B cell (primary cell): ENCODE results near the gene B4GALNT1. TPM values are rescaled to one million over a fixed set of nuclear protein-coding genes. Genes with fewer than 3 reads are reported as not detected.

Experiments
- ATAC-seq: fragments of 200-7000 bp; cut with Tn5 transposase; one replicate; pipeline ENCODE4 v1.10.0; 2021; ENCODE audit warnings: low read depth, mild to moderate bottlenecking, moderate number of reproducible peaks, moderate library complexity
- CTCF ChIA-PET: fragments of 350-600 bp; sonication (Branson Sonifier 250); formaldehyde crosslinking; loops from one replicate; lab custom pipeline; 2021; ENCODE audit warnings: antibody characterized with exemption, inconsistent platforms; lab: Charles Lee
- POLR2A ChIA-PET: fragments of 350-600 bp; sonication (Branson Sonifier 250); formaldehyde crosslinking; loops from one replicate; lab custom pipeline; 2021; ENCODE audit warnings: antibody characterized with exemption; lab: Charles Lee
- DNase-seq: peaks from one replicate; pipeline ENCODE4 v3.0.0; 2013
- H2AFZ ChIP-seq: 2 replicates; pipeline ENCODE4 v1.6.1; 2012; ENCODE audit warnings: mild to moderate bottlenecking, low read depth, low read length; ENCODE audit not compliant: insufficient read depth, poor library complexity, severe bottlenecking
- H3K27ac ChIP-seq, 2 donors: 1 replicate in 1 of 2; 2 replicates in 1 of 2; pipeline ENCODE4 v1.5.1; 2012 to 2013; ENCODE audit warnings: low read length in 2 of 2, mild to moderate bottlenecking in 2 of 2, moderate library complexity in 1 of 2
- H3K27me3 ChIP-seq, 4 experiments: fragments of 200-600 bp in 1 of 4; sonication (generic) in 1 of 4; replicated peaks in 1 of 4; 1 replicate in 2 of 4; 2 replicates in 2 of 4; pipeline versions ENCODE4 v1.6.1 to v1.7.0; 2013 to 2016; ENCODE audit warnings: low read length in 3 of 4, mild to moderate bottlenecking in 2 of 4, mixed read lengths in 1 of 4, moderate library complexity in 1 of 4; ENCODE audit not compliant: insufficient read depth in 4 of 4, control insufficient read depth in 3 of 4; ENCODE audit errors: control extremely low read depth in 1 of 4
- H3K36me3 ChIP-seq, 2 experiments: replicated peaks in 1 of 2; 1 replicate in 1 of 2; 2 replicates in 1 of 2; pipeline versions ENCODE4 v1.6.1 to v1.7.1; 2013; ENCODE audit warnings: low read length in 1 of 2; ENCODE audit not compliant: insufficient read depth in 2 of 2, control insufficient read depth in 1 of 2; ENCODE audit errors: control extremely low read depth in 1 of 2, extremely low read depth in 1 of 2
- H3K4me1 ChIP-seq, 2 donors: fragments of 200-600 bp in 1 of 2; sonication (generic) in 1 of 2; 1 replicate in 1 of 2; 2 replicates in 1 of 2; pipeline versions ENCODE4 v1.5.1 to v1.6.1; 2013 to 2017; ENCODE audit warnings: low read length in 2 of 2; ENCODE audit not compliant: control insufficient read depth in 2 of 2, insufficient read depth in 2 of 2
- H3K4me2 ChIP-seq: replicated peaks from 2 replicates; pipeline ENCODE3; 2012; ENCODE audit warnings: mild to moderate bottlenecking, low read depth, low read length; ENCODE audit not compliant: poor library complexity, severe bottlenecking
- H3K4me3 ChIP-seq, 5 experiments: fragments of 200-600 bp in 1 of 5; sonication (generic) in 1 of 5; 1 replicate in 3 of 5; 2 replicates in 2 of 5; pipeline versions ENCODE4 v1.5.1 to v1.7.0; 2011 to 2016; ENCODE audit warnings: low read length in 4 of 5, mild to moderate bottlenecking in 4 of 5, low read depth in 2 of 5, control low read depth in 1 of 5, moderate library complexity in 1 of 5; ENCODE audit not compliant: insufficient read depth in 1 of 5; ENCODE audit errors: control extremely low read depth in 1 of 5, extremely low read depth in 1 of 5
- H3K79me2 ChIP-seq: fragments of 200-600 bp; sonication (generic); one replicate; pipeline ENCODE4 v1.6.0; 2016; ENCODE audit warnings: low read length; ENCODE audit not compliant: control insufficient read depth, insufficient read depth
- H3K9ac ChIP-seq: fragments of 200-600 bp; sonication (generic); 2 replicates; pipeline ENCODE4 v1.6.1; 2017; ENCODE audit warnings: mild to moderate bottlenecking, low read length, moderate library complexity
- H3K9me3 ChIP-seq, 3 donors: one replicate each; pipeline versions ENCODE4 v1.6.1 to v1.7.1; 2013; ENCODE audit warnings: low read length in 2 of 3; ENCODE audit not compliant: control insufficient read depth in 2 of 3, insufficient read depth in 1 of 3; ENCODE audit errors: control extremely low read depth in 1 of 3
- H4K20me1 ChIP-seq: 2 replicates; pipeline ENCODE4 v1.6.0; 2012; ENCODE audit warnings: mild to moderate bottlenecking, low read length; ENCODE audit not compliant: insufficient read depth, control insufficient read depth, poor library complexity, severe bottlenecking
- H3K27ac Mint-ChIP-seq: one replicate; pipeline ENCODE4 v1.8.0; 2021; ENCODE audit warnings: mixed read lengths
- H3K27me3 Mint-ChIP-seq: one replicate; pipeline ENCODE4 v1.8.0; 2021; ENCODE audit warnings: mixed read lengths
- H3K4me1 Mint-ChIP-seq: one replicate; pipeline ENCODE4 v1.8.0; 2021; ENCODE audit warnings: mixed read lengths
- H3K4me3 Mint-ChIP-seq: one replicate; pipeline ENCODE4 v1.8.0; 2021; ENCODE audit warnings: mixed read lengths
- H3K9me3 Mint-ChIP-seq: one replicate; pipeline ENCODE4 v1.8.0; 2022; ENCODE audit warnings: mixed read lengths; ENCODE audit not compliant: insufficient read depth
- CTCF ChIP-seq: fragments of 200-600 bp; IDR thresholded peaks from one replicate; pipeline ENCODE4 v1.8.0; 2022; ENCODE audit warnings: antibody characterized with exemption, mild to moderate bottlenecking
- EZH2 ChIP-seq: IDR thresholded peaks from 2 replicates; pipeline ENCODE4 v1.6.1; 2012; ENCODE audit warnings: borderline replicate concordance, low read depth, mild to moderate bottlenecking, moderate library complexity, low read length; ENCODE audit not compliant: insufficient read depth, poor library complexity, severe bottlenecking
- WGBS: methylation state at CpG from one replicate; pipeline ENCODE4 v1.1.5; 2013; ENCODE audit warnings: missing lambda C conversion rate; ENCODE audit not compliant: insufficient coverage; 5-methylcytosine and 5-hydroxymethylcytosine counted together
- intact Hi-C: fragments of 100-400 bp; cut with micrococcal nuclease; formaldehyde crosslinking; loops from one replicate; pipeline ENCODE4 v1.10.0; 2022
- polyA plus RNA-seq: library from polyadenylated mRNA; depleted of rRNA; stranded (reverse); fragments of >200 nt; gene quantifications from 2 replicates; pipeline ENCODE4 v1.2.3, GENCODE V29; 2012
- total RNA-seq, 2 donors: library from RNA; stranded (reverse); fragments of 120-200 nt in 1 of 2; gene quantifications; 1 replicate in 1 of 2; 2 replicates in 1 of 2; pipeline versions ENCODE4 v1.2.3 to v1.2.4, GENCODE V29; 2013 to 2022

The B4GALNT1 gene
- total and polyA plus RNA-seq, 2 donors (not counting 1 experiment from before 2014, with no cell fraction given): 0.04 to 0.22 TPM

- ChIA-PET POLR2A (interaction anchor here (0.5 to 0.8 kb wide), 3 partner anchors 29 to 503 kb away, joined by 3 to 6 read pairs (median 4); partner anchors contain the start of gene STAT6), CTCF (interaction anchor here (0.6 to 12.6 kb wide), 8 partner anchors 15 to 156 kb away, joined by 3 to 97 read pairs (median 4); partner anchors contain the start of genes B4GALNT1 and PIP4K2C)
- Histone ChIP-seq H4K20me1 (peaks cover 4% of the 10 kb centered on the region), H3K4me1 (peaks cover 56 to 64% of the 10 kb centered on the region in 2 donors), H3K9ac (peak overlapping the region; percentile 23), H3K4me3 (peak overlapping the region in 1 of 5 experiments; percentile 41), H2AFZ (no peak overlapping the region), H3K36me3 (no peaks in the 10 kb centered on the region), H3K27me3 (peaks cover 0 to 77% (median 36%) of the 10 kb centered on the region in 4 experiments), H3K79me2 (no peaks in the 10 kb centered on the region), H3K27ac (no peak overlapping the region), H3K9me3 (peaks cover 0 to 11% (median 0%) of the 10 kb centered on the region in 3 donors), H3K4me2 (peak overlapping the region; percentile 62)
- Mint-ChIP-seq H3K4me1 (peaks cover 63% of the 10 kb centered on the region), H3K9me3 (no peaks in the 10 kb centered on the region), H3K27me3 (peaks cover 57% of the 10 kb centered on the region), H3K4me3 (peak overlapping the region; percentile 72), H3K27ac (peak overlapping the region; percentile 69)
- 17% methylated on average over 6 of the region's 14 CpGs for WGBS
- TF ChIP-seq CTCF: no peak
- no peak for TF ChIP-seq EZH2
- DNase-seq (peak; percentile 80), ATAC-seq (peak; percentile 74)
- intact Hi-C loops: loop anchor here (2.0 kb wide), 2 partner anchors 18 to 24 kb away; partner anchors contain the start of genes B4GALNT1 and PIP4K2C
Observed at GRCh38 chr12:57614178-57614947, 18.6 kb downstream of the B4GALNT1 start.
